Stimulated activated CD4-positive, alpha-beta T cell treated with anti-CD3 and anti-CD28 coated beads, Interleukin-2, amount 100 ng/mL, for 4 hours (primary cell): Measurements from ENCODE around the gene CCDC138.

ENCODE experiments used
- DNase-seq: peaks from one replicate; pipeline ENCODE4 v3.0.0-alpha.2; 2020; ENCODE audit warnings: low read depth

Gene CCDC138

GRCh38 chr2:108895188-108895587, 108.6 kb downstream of the CCDC138 start:
- DNase-seq, result no peak

GRCh38 chr2:108896741-108897140, 110.2 kb downstream of the CCDC138 start:
- no peak for DNase-seq

GRCh38 chr2:108898315-108899082, 111.9 kb downstream of the CCDC138 start:
- DNase-seq, result no peak

- no peak for DNase-seq
Measured at GRCh38 chr2:108904680-108905079, 118.1 kb downstream of the CCDC138 start.

GRCh38 chr2:108905176-108905575, 118.6 kb downstream of the CCDC138 start:
- no peak for DNase-seq

- DNase-seq, result no peak
Measured at GRCh38 chr2:108905906-108906305, 119.3 kb downstream of the CCDC138 start.

GRCh38 chr2:108906403-108907077, 120.0 kb downstream of the CCDC138 start:
- no peak for DNase-seq

GRCh38 chr2:108907822-108908712, 121.5 kb downstream of the CCDC138 start:
- DNase-seq, result no peak

GRCh38 chr2:108908713-108909070, 122.1 kb downstream of the CCDC138 start:
- no peak for DNase-seq

GRCh38 chr2:108909275-108909823, 122.8 kb downstream of the CCDC138 start:
- no peak for DNase-seq

GRCh38 chr2:108910011-108910431, 123.5 kb downstream of the CCDC138 start:
- no peak for DNase-seq

GRCh38 chr2:108910541-108911396, 124.2 kb downstream of the CCDC138 start:
- no peak for DNase-seq

- DNase-seq, result no peak
Measured at GRCh38 chr2:108911401-108911800, 124.8 kb downstream of the CCDC138 start.

- no peak for DNase-seq
Measured at GRCh38 chr2:108911807-108912628, 125.4 kb downstream of the CCDC138 start.

GRCh38 chr2:108912629-108912902, 126.0 kb downstream of the CCDC138 start:
- no peak for DNase-seq

- DNase-seq, result no peak
Measured at GRCh38 chr2:108916122-108916795, 129.7 kb downstream of the CCDC138 start.

GRCh38 chr2:108916796-108917421, 130.3 kb downstream of the CCDC138 start:
- no peak for DNase-seq

GRCh38 chr2:108917526-108917925, 131.0 kb downstream of the CCDC138 start:
- no peak for DNase-seq

- no peak for DNase-seq
Measured at GRCh38 chr2:108918156-108918874, 131.7 kb downstream of the CCDC138 start.
